ENCODE measurements around the gene ZNF446.
A peak's percentile ranks its signal among the peaks of the same experiment; 100 is the strongest.
"Not testable (repeated sequence)": the region's sequence is repeated elsewhere in the genome, so short reads cannot be mapped to it uniquely, and the experiment has no call there.

ZNF446 gene

GRCh38 chr19:58475714-58476497 is at the start of gene ZNF446:
ZNF446 (plus strand) TSS chr19:58476352; CDS start chr19:58477219, 867 bp downstream.
- Mint-ChIP-seq H3K4me1 (ENCODE audit: low read depth) (peaks cover 11% of the 10 kb centered on the region), H3K36me3 (peaks cover 2% of the 10 kb centered on the region), H3K27me3 (no peaks in the 10 kb centered on the region), H3K4me3 (peak within 1 kb of the TSS; percentile 92), H3K27ac (peak within 1 kb of the TSS; percentile 95), H3K9me3 (ENCODE audit: low read depth) (no peaks in the 10 kb centered on the region)

GRCh38 chr19:58428617-58429016 is 47.5 kb upstream of the ZNF446 start:
- Mint-ChIP-seq H3K9me3 (ENCODE audit: low read depth) (peaks cover 13% of the 10 kb centered on the region), H3K27ac (no peak overlapping the region), H3K4me3 (no peak overlapping the region), H3K4me1 (ENCODE audit: low read depth) (no peaks in the 10 kb centered on the region), H3K27me3 (no peaks in the 10 kb centered on the region), H3K36me3 (peaks cover 34% of the 10 kb centered on the region)

GRCh38 chr19:58429745-58430144 is 46.4 kb upstream of the ZNF446 start:
- Mint-ChIP-seq H3K36me3 (peaks cover 41% of the 10 kb centered on the region), H3K4me1 (ENCODE audit: low read depth) (no peaks in the 10 kb centered on the region), H3K4me3 (no peak overlapping the region), H3K27me3 (no peaks in the 10 kb centered on the region), H3K9me3 (ENCODE audit: low read depth) (peaks cover 16% of the 10 kb centered on the region), H3K27ac (no peak overlapping the region)

- no peak overlapping the region for H3K4me3 Mint-ChIP-seq
- H3K9me3 Mint-ChIP-seq (ENCODE audit: low read depth): peaks cover 38% of the 10 kb centered on the region
- H3K27me3 Mint-ChIP-seq: no peaks in the 10 kb centered on the region
- peaks cover 66% of the 10 kb centered on the region for H3K36me3 Mint-ChIP-seq
- H3K4me1 Mint-ChIP-seq (ENCODE audit: low read depth): peaks cover 12% of the 10 kb centered on the region
- H3K27ac Mint-ChIP-seq: no peak overlapping the region
Measured at GRCh38 chr19:58434217-58434616, 41.9 kb upstream of the ZNF446 start.

GRCh38 chr19:58439576-58440554 is 36.3 kb upstream of the ZNF446 start, which contains the start of gene ZNF132:
ZNF132 (minus strand) TSS chr19:58440153; CDS start chr19:58439821, 332 bp downstream.
- Mint-ChIP-seq H3K27me3 (no peaks in the 10 kb centered on the region), H3K4me3 (peak within 1 kb of the TSS; percentile 96), H3K9me3 (ENCODE audit: low read depth) (peaks cover 25% of the 10 kb centered on the region), H3K4me1 (ENCODE audit: low read depth) (peaks cover 29% of the 10 kb centered on the region), H3K36me3 (peaks cover 37% of the 10 kb centered on the region), H3K27ac (peak within 1 kb of the TSS; percentile 95)

- H3K4me3 Mint-ChIP-seq: peak overlapping the region; percentile 96
- peaks cover 29% of the 10 kb centered on the region for H3K4me1 Mint-ChIP-seq (ENCODE audit: low read depth)
- H3K36me3 Mint-ChIP-seq: peaks cover 30% of the 10 kb centered on the region
- peak overlapping the region; percentile 95 for H3K27ac Mint-ChIP-seq
- H3K27me3 Mint-ChIP-seq: no peaks in the 10 kb centered on the region
- H3K9me3 Mint-ChIP-seq (ENCODE audit: low read depth): peaks cover 24% of the 10 kb centered on the region
Measured at GRCh38 chr19:58440556-58440955, 35.6 kb upstream of the ZNF446 start.

GRCh38 chr19:58442986-58443385 is 33.2 kb upstream of the ZNF446 start:
- H3K4me1 Mint-ChIP-seq (ENCODE audit: low read depth): peaks cover 24% of the 10 kb centered on the region
- H3K9me3 Mint-ChIP-seq (ENCODE audit: low read depth); H3K27me3 Mint-ChIP-seq; H3K27ac Mint-ChIP-seq; H3K4me3 Mint-ChIP-seq; H3K36me3 Mint-ChIP-seq: not testable (repeated sequence)

GRCh38 chr19:58448860-58449259 is 27.3 kb upstream of the ZNF446 start:
- peaks cover 19% of the 10 kb centered on the region for H3K4me1 Mint-ChIP-seq (ENCODE audit: low read depth)
- H3K9me3 Mint-ChIP-seq (ENCODE audit: low read depth); H3K36me3 Mint-ChIP-seq; H3K4me3 Mint-ChIP-seq; H3K27ac Mint-ChIP-seq; H3K27me3 Mint-ChIP-seq: not testable (repeated sequence)

- H3K27ac Mint-ChIP-seq; H3K4me3 Mint-ChIP-seq; H3K27me3 Mint-ChIP-seq; H3K36me3 Mint-ChIP-seq; H3K9me3 Mint-ChIP-seq (ENCODE audit: low read depth): not testable (repeated sequence)
- peaks cover 19% of the 10 kb centered on the region for H3K4me1 Mint-ChIP-seq (ENCODE audit: low read depth)
Measured at GRCh38 chr19:58449980-58450379, 26.2 kb upstream of the ZNF446 start.

- peaks cover 9% of the 10 kb centered on the region for H3K27me3 Mint-ChIP-seq
- H3K4me1 Mint-ChIP-seq (ENCODE audit: low read depth): peaks cover 19% of the 10 kb centered on the region
- peaks cover 2% of the 10 kb centered on the region for H3K36me3 Mint-ChIP-seq
- peak overlapping the region; percentile 89 for H3K4me3 Mint-ChIP-seq
- no peaks in the 10 kb centered on the region for H3K9me3 Mint-ChIP-seq (ENCODE audit: low read depth)
- H3K27ac Mint-ChIP-seq: no peak overlapping the region
Measured at GRCh38 chr19:58450856-58451357, 25.2 kb upstream of the ZNF446 start.

- Mint-ChIP-seq H3K4me3 (peak within 1 kb of the TSS; percentile 89), H3K36me3 (peaks cover 2% of the 10 kb centered on the region), H3K27ac (peak within 1 kb of the TSS; percentile 22), H3K9me3 (ENCODE audit: low read depth) (no peaks in the 10 kb centered on the region), H3K27me3 (peaks cover 9% of the 10 kb centered on the region), H3K4me1 (ENCODE audit: low read depth) (peaks cover 19% of the 10 kb centered on the region)
Measured at GRCh38 chr19:58451358-58452101, 24.6 kb upstream of the ZNF446 start, which contains the start of gene ZNF324B. ZNF324B (plus strand) TSS chr19:58451622; CDS start chr19:58453702, 2,080 bp downstream.

GRCh38 chr19:58453743-58454142 is 22.4 kb upstream of the ZNF446 start:
- Mint-ChIP-seq H3K4me1 (ENCODE audit: low read depth) (peaks cover 19% of the 10 kb centered on the region), H3K36me3 (peaks cover 3% of the 10 kb centered on the region)

GRCh38 chr19:58455306-58455705 is 20.8 kb upstream of the ZNF446 start:
- no peak overlapping the region for H3K4me3 Mint-ChIP-seq
- H3K27me3 Mint-ChIP-seq: no peaks in the 10 kb centered on the region
- no peak overlapping the region for H3K27ac Mint-ChIP-seq
- peaks cover 19% of the 10 kb centered on the region for H3K4me1 Mint-ChIP-seq (ENCODE audit: low read depth)
- H3K9me3 Mint-ChIP-seq (ENCODE audit: low read depth): no peaks in the 10 kb centered on the region
- peaks cover 6% of the 10 kb centered on the region for H3K36me3 Mint-ChIP-seq

More at GRCh38 chr19:58453743-58454142, 22.4 kb upstream of the ZNF446 start:
- H3K4me3 Mint-ChIP-seq: peak overlapping the region; percentile 44
- H3K9me3 Mint-ChIP-seq (ENCODE audit: low read depth): no peaks in the 10 kb centered on the region
- peaks cover 2% of the 10 kb centered on the region for H3K27me3 Mint-ChIP-seq
- H3K27ac Mint-ChIP-seq: no peak overlapping the region

GRCh38 chr19:58456111-58456510 is 20.0 kb upstream of the ZNF446 start:
- peaks cover 12% of the 10 kb centered on the region for H3K4me1 Mint-ChIP-seq (ENCODE audit: low read depth)
- H3K4me3 Mint-ChIP-seq: no peak overlapping the region
- no peaks in the 10 kb centered on the region for H3K27me3 Mint-ChIP-seq
- no peaks in the 10 kb centered on the region for H3K9me3 Mint-ChIP-seq (ENCODE audit: low read depth)
- peaks cover 6% of the 10 kb centered on the region for H3K36me3 Mint-ChIP-seq
- no peak overlapping the region for H3K27ac Mint-ChIP-seq
